Liver (tissue), 9 donors: ENCODE results near the gene HMGN4. TPM values are rescaled to one million over a fixed set of nuclear protein-coding genes. Genes with fewer than 3 reads are reported as not detected.

ENCODE experiments used
- DNase-seq: peaks from one replicate; pipeline ENCODE4 v3.0.0-alpha.2; 2017; ENCODE audit warnings: low spot score
- H3K27ac ChIP-seq, 2 donors: one replicate each; pipeline ENCODE4 v1.7.0; 2013; ENCODE audit warnings: inconsistent platforms in 2 of 2, low read length in 2 of 2, control low read depth in 1 of 2, low read depth in 1 of 2, mild to moderate bottlenecking in 1 of 2
- H3K27me3 ChIP-seq, 4 donors: one replicate each; pipeline versions ENCODE4 v1.6.1 to v1.7.0; 2013; ENCODE audit warnings: low read length in 3 of 4, inconsistent platforms in 1 of 4, mild to moderate bottlenecking in 1 of 4, moderate library complexity in 1 of 4; ENCODE audit not compliant: control insufficient read depth in 4 of 4, insufficient read depth in 4 of 4
- H3K36me3 ChIP-seq, 4 donors: one replicate each; pipeline versions ENCODE4 v1.6.1 to v1.7.0; 2013; ENCODE audit warnings: low read length in 3 of 4, mild to moderate bottlenecking in 3 of 4, low read depth in 1 of 4, moderate library complexity in 1 of 4; ENCODE audit not compliant: control insufficient read depth in 4 of 4, insufficient read depth in 3 of 4
- H3K4me1 ChIP-seq, 4 donors: one replicate each; pipeline versions ENCODE4 v1.6.1 to v1.7.0; 2013; ENCODE audit warnings: low read length in 3 of 4, mild to moderate bottlenecking in 3 of 4, moderate library complexity in 1 of 4; ENCODE audit not compliant: control insufficient read depth in 4 of 4, insufficient read depth in 4 of 4
- H3K4me3 ChIP-seq, 3 donors: one replicate each; pipeline versions ENCODE4 v1.6.1 to v1.7.0; 2013; ENCODE audit warnings: low read length in 3 of 3, control low read depth in 1 of 3, low read depth in 1 of 3, mild to moderate bottlenecking in 1 of 3
- H3K9ac ChIP-seq, 2 donors: one replicate each; pipeline ENCODE4 v1.7.0; 2013; ENCODE audit warnings: low read length in 2 of 2, mild to moderate bottlenecking in 2 of 2, moderate library complexity in 2 of 2, control low read depth in 1 of 2, low read depth in 1 of 2
- H3K9me3 ChIP-seq, 4 donors: one replicate each; pipeline versions ENCODE4 v1.6.1 to v1.7.0; 2013; ENCODE audit warnings: low read length in 3 of 4; ENCODE audit not compliant: control insufficient read depth in 4 of 4
- EGR1 ChIP-seq, 2 donors: IDR thresholded peaks; 2 replicates each; pipeline ENCODE4 v1.6.1; 2016 to 2018; ENCODE audit warnings: antibody characterized with exemption in 2 of 2, low read depth in 2 of 2
- FOXA1 ChIP-seq: IDR thresholded peaks from 2 replicates; pipeline ENCODE4 v1.6.1; 2016; ENCODE audit warnings: antibody characterized with exemption
- FOXA2 ChIP-seq: IDR thresholded peaks from 2 replicates; pipeline ENCODE4 v1.6.1; 2016; ENCODE audit warnings: antibody characterized with exemption
- GABPA ChIP-seq, 2 donors: IDR thresholded peaks in 1 of 2; conservative IDR thresholded peaks in 1 of 2; 2 replicates each; pipeline ENCODE4 v1.6.1; 2016; ENCODE audit warnings: antibody characterized with exemption in 2 of 2, mild to moderate bottlenecking in 1 of 2, moderate library complexity in 1 of 2
- HNF4A ChIP-seq, 2 donors: conservative IDR thresholded peaks; 2 replicates each; pipeline ENCODE4 v1.6.1; 2016; ENCODE audit warnings: antibody characterized with exemption in 2 of 2, mild to moderate bottlenecking in 2 of 2
- JUND ChIP-seq, 2 donors: IDR thresholded peaks; 2 replicates each; pipeline ENCODE4 v1.6.1; 2016; ENCODE audit warnings: antibody characterized with exemption in 2 of 2
- NR2F2 ChIP-seq: IDR thresholded peaks from 2 replicates; pipeline ENCODE4 v1.6.1; 2016; ENCODE audit warnings: antibody characterized with exemption
- RAD21 ChIP-seq, 2 donors: IDR thresholded peaks; 2 replicates each; pipeline ENCODE4 v1.6.1; 2016; ENCODE audit warnings: antibody characterized with exemption in 2 of 2, mild to moderate bottlenecking in 2 of 2
- RXRA ChIP-seq, 2 donors: IDR thresholded peaks; 2 replicates each; pipeline ENCODE4 v1.6.1; 2017 to 2018; ENCODE audit warnings: antibody characterized with exemption in 2 of 2, mild to moderate bottlenecking in 1 of 2
- SP1 ChIP-seq: IDR thresholded peaks from 2 replicates; pipeline ENCODE4 v1.6.1; 2018; ENCODE audit warnings: antibody characterized with exemption, mild to moderate bottlenecking
- TAF1 ChIP-seq: conservative IDR thresholded peaks from 2 replicates; pipeline ENCODE4 v1.6.1; 2016; ENCODE audit warnings: antibody characterized with exemption, mild to moderate bottlenecking
- YY1 ChIP-seq: IDR thresholded peaks from 2 replicates; pipeline ENCODE4 v1.6.1; 2016; ENCODE audit warnings: antibody characterized with exemption, mild to moderate bottlenecking
- WGBS: extraction: QIAGEN DNeasy Blood & Tissue Kit; methylation state at CpG from one replicate; pipeline ENCODE4 v1.1.7; 2013; 5-methylcytosine and 5-hydroxymethylcytosine counted together
- polyA plus RNA-seq, 2 donors: library from polyadenylated mRNA; stranded (reverse) in 1 of 2; unstranded in 1 of 2; fragments of 200-250 nt in 1 of 2; fragments of >200 nt in 1 of 2; fragmentation: Nextera tagmentation in 1 of 2; extraction: Ambion mirVana in 1 of 2; gene quantifications; one replicate each; pipeline versions ENCODE4 v1.2.1 to v1.2.3, GENCODE V29; 2013 to 2015
- total RNA-seq, 2 donors: library from RNA; depleted of rRNA; stranded (reverse); fragments of >200 nt; gene quantifications; one replicate each; pipeline ENCODE4 v1.2.3, GENCODE V29; 2014
- TF ChIP-seq, protein P1 (sequence below): IDR thresholded peaks from 2 replicates; pipeline ENCODE4 v1.6.1; 2016; ENCODE audit warnings: antibody characterized with exemption
- TF ChIP-seq, protein P2 (sequence below): IDR thresholded peaks from 2 replicates; pipeline ENCODE4 v1.6.1; 2016; ENCODE audit warnings: antibody characterized with exemption
- TF ChIP-seq, protein P3 (sequence below): IDR thresholded peaks from 2 replicates; pipeline ENCODE4 v1.6.1; 2016; ENCODE audit warnings: antibody characterized with exemption
- TF ChIP-seq, protein P4 (sequence below): IDR thresholded peaks from 2 replicates; pipeline ENCODE4 v1.6.1; 2016; ENCODE audit warnings: antibody characterized with exemption, mild to moderate bottlenecking
- TF ChIP-seq, protein P5 (sequence below): fragments of 150-350 bp; IDR thresholded peaks from 2 replicates; pipeline ENCODE4 v1.5.1; 2017; ENCODE audit warnings: improper control_type of control experiment, low read depth, low read length; ENCODE audit not compliant: missing input control
- donor health status: healthy.
- donor health status: healthy.
- donor health status: healthy.
- donor health status: healthy.
- donor health status: healthy.

The HMGN4 gene
- total and polyA plus RNA-seq, 4 donors = 8.2 to 13.3 (median 10.1) TPM

DNA sequence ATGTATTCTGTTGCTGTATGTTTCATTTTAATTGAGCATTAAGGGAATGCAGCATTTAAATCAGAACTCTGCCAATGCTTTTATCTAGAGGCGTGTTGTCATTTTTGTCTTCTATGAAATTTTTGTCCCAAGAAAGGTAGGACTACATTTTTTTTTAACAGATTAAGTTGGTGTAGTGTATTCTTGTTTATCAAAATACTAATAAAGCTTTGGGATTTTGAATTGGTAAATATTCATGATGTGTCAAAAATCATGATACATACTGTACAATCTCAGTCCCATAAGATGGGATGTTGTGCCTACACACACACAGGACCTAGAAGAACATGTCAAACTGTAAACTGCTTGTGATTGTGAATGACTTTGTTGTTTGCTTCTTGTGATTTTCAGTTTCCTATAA lies 11.2 kb upstream of the HMGN4 start:
- DNase-seq = no peak
- H3K36me3 ChIP-seq = no peaks in the 10 kb centered on the region
- WGBS = 97% methylated on average over 1 of the region's 1 CpG
- H3K4me3 ChIP-seq = no peak overlapping the region
- H3K9me3 ChIP-seq = no peaks in the 10 kb centered on the region
- H3K27ac ChIP-seq = no peak overlapping the region
- TF ChIP-seq RXRA (IDR thresholded peaks at IDR 0.05) (no peak), EGR1 (IDR thresholded peaks at IDR 0.05; ENCODE audit: low read depth in 2 of 2) (no peak), YY1 (no peak), SP1 (no peak), FOXA1 (no peak), HNF4A (conservative IDR thresholded peaks at IDR 0.05) (no peak), TAF1 (no peak), NR2F2 (no peak), JUND (IDR thresholded peaks at IDR 0.05) (no peak), GABPA (IDR thresholded peaks at IDR 0.05 in 1 of 2, conservative IDR thresholded peaks at IDR 0.05 in 1 of 2) (no peak), RAD21 (IDR thresholded peaks at IDR 0.05) (no peak), FOXA2 (no peak)
- TF ChIP-seq, protein P1, sequence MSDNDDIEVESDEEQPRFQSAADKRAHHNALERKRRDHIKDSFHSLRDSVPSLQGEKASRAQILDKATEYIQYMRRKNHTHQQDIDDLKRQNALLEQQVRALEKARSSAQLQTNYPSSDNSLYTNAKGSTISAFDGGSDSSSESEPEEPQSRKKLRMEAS = no peak
- TF ChIP-seq, protein P2, sequence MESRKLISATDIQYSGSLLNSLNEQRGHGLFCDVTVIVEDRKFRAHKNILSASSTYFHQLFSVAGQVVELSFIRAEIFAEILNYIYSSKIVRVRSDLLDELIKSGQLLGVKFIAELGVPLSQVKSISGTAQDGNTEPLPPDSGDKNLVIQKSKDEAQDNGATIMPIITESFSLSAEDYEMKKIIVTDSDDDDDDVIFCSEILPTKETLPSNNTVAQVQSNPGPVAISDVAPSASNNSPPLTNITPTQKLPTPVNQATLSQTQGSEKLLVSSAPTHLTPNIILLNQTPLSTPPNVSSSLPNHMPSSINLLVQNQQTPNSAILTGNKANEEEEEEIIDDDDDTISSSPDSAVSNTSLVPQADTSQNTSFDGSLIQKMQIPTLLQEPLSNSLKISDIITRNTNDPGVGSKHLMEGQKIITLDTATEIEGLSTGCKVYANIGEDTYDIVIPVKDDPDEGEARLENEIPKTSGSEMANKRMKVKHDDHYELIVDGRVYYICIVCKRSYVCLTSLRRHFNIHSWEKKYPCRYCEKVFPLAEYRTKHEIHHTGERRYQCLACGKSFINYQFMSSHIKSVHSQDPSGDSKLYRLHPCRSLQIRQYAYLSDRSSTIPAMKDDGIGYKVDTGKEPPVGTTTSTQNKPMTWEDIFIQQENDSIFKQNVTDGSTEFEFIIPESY = no peak
- TF ChIP-seq, protein P3, sequence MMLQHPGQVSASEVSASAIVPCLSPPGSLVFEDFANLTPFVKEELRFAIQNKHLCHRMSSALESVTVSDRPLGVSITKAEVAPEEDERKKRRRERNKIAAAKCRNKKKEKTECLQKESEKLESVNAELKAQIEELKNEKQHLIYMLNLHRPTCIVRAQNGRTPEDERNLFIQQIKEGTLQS = no peak
- TF ChIP-seq, protein P4, sequence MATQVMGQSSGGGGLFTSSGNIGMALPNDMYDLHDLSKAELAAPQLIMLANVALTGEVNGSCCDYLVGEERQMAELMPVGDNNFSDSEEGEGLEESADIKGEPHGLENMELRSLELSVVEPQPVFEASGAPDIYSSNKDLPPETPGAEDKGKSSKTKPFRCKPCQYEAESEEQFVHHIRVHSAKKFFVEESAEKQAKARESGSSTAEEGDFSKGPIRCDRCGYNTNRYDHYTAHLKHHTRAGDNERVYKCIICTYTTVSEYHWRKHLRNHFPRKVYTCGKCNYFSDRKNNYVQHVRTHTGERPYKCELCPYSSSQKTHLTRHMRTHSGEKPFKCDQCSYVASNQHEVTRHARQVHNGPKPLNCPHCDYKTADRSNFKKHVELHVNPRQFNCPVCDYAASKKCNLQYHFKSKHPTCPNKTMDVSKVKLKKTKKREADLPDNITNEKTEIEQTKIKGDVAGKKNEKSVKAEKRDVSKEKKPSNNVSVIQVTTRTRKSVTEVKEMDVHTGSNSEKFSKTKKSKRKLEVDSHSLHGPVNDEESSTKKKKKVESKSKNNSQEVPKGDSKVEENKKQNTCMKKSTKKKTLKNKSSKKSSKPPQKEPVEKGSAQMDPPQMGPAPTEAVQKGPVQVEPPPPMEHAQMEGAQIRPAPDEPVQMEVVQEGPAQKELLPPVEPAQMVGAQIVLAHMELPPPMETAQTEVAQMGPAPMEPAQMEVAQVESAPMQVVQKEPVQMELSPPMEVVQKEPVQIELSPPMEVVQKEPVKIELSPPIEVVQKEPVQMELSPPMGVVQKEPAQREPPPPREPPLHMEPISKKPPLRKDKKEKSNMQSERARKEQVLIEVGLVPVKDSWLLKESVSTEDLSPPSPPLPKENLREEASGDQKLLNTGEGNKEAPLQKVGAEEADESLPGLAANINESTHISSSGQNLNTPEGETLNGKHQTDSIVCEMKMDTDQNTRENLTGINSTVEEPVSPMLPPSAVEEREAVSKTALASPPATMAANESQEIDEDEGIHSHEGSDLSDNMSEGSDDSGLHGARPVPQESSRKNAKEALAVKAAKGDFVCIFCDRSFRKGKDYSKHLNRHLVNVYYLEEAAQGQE = no peak
- TF ChIP-seq, protein P5, sequence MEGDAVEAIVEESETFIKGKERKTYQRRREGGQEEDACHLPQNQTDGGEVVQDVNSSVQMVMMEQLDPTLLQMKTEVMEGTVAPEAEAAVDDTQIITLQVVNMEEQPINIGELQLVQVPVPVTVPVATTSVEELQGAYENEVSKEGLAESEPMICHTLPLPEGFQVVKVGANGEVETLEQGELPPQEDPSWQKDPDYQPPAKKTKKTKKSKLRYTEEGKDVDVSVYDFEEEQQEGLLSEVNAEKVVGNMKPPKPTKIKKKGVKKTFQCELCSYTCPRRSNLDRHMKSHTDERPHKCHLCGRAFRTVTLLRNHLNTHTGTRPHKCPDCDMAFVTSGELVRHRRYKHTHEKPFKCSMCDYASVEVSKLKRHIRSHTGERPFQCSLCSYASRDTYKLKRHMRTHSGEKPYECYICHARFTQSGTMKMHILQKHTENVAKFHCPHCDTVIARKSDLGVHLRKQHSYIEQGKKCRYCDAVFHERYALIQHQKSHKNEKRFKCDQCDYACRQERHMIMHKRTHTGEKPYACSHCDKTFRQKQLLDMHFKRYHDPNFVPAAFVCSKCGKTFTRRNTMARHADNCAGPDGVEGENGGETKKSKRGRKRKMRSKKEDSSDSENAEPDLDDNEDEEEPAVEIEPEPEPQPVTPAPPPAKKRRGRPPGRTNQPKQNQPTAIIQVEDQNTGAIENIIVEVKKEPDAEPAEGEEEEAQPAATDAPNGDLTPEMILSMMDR = no peak
- no peak overlapping the region for H3K9ac ChIP-seq
- no peaks in the 10 kb centered on the region for H3K27me3 ChIP-seq
- H3K4me1 ChIP-seq = peaks cover 0 to 5% (median 0%) of the 10 kb centered on the region in 4 donors

DNA sequence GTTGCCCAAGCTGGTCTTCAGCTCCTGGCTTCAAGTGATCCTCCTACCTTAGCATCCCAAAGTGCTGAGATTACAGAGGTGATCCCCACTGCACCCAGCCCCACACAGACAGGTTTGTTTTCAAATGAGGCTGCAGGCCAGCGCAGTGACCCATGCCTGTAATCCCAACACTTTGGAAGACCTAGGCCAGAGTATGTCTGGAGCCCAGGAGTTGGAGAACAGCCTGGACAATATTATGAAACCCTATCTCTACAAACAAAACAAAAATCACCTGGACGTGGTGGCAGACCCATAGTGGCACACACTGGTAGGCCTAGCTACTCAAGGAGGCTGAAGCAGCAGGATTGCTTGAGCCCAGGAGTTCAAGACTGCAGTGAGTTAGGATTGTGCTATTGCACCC lies 8.0 kb upstream of the HMGN4 start:
- Histone ChIP-seq H3K27me3 (no peaks in the 10 kb centered on the region), H3K9ac (no peak overlapping the region), H3K4me1 (peaks cover 0 to 12% (median 7%) of the 10 kb centered on the region in 4 donors), H3K27ac (no peak overlapping the region), H3K36me3 (no peaks in the 10 kb centered on the region), H3K9me3 (no peaks in the 10 kb centered on the region), H3K4me3 (no peak overlapping the region)
- DNase-seq = no peak
- peak in 1 of 2 donors; percentile 20 for TF ChIP-seq RAD21 (IDR thresholded peaks at IDR 0.05)
- peak in 1 of 2 donors; percentile 44 for TF ChIP-seq HNF4A (conservative IDR thresholded peaks at IDR 0.05)
- TF ChIP-seq TAF1 = no peak
- TF ChIP-seq, protein P5 = no peak
- TF ChIP-seq RXRA (IDR thresholded peaks at IDR 0.05) = peak in 1 of 2 donors; percentile 18
- TF ChIP-seq, protein P1 = peak; percentile 30
- WGBS = 38% methylated on average over 2 of the region's 2 CpGs
